Measurements from ENCODE around the gene TTLL7.

TTLL7 gene

DNA sequence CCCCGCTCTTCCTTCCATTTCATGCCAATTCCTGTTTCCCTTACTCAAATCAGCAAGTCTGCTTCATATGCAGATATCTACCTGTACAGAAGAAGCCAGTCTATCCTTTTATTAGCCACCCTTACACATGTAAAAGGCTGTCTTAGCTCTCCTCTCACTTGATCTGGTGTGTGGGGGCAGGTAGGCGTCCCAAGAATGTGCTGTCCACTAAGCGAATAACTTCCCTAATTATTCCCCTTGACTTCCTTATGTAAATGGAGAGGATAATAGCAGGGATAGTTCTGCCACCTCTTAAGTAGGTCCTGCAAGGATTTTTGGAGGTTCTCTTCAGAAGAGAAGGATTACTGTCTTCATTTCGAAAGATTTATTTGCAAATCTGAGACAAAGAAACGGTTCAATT is 160.4 kb downstream of the TTLL7 start:
- no peak for DNase-seq (ENCODE audit: low read depth, low spot score)
- no peak overlapping the region for H3K27ac ChIP-seq

DNA sequence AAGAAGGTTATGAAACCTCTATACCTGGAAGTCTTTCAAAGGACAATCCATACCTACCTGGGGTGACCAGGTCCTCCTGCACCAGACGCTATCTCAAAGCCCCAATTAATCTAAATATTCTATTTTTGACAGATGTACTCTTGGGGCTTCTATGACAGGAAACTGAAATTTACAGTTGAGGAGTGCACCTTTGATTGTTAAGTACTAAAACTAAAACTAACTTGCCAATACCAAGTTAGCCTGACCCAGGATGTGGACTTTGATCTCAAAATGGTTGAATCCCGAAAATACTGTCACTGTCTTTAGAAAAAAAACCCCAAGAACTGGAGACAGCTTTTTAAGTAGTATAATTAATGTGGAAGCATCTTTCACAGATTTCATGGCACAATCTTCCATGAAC is 162.4 kb downstream of the TTLL7 start:
- DNase-seq (ENCODE audit: low read depth, low spot score), result no peak
- H3K27ac ChIP-seq, result no peak overlapping the region

DNA sequence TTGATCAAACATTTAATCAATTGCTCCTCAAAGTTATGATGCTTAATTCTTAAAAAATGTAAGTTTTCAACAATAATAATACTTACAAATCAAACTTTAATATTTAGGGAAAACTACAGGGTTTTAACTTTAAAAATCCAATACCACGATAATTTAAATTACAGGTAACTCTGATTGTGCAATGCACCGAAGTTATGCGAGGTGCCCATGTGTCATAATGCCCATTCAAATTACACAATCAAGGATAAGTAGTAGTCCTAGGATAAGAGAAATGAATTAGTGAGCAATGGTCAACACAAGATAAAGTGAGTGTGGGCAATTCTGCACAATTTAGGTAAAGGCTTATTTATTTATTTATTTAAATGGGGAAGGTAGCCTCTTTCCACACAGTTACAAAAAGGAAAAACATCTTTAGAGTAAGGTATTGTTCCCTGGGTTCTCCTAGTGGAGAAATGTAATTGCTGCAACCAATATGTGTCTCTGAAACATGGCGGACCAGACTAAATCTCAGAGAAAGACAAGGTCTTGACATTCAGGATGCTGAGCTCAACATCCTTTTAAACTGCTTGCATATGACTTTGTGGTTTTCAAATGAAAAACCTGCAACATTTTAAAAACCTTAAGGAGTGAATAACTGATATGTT is 164.2 kb downstream of the TTLL7 start:
- H3K27ac ChIP-seq, result no peak overlapping the region
- DNase-seq (ENCODE audit: low read depth, low spot score), result no peak

DNA sequence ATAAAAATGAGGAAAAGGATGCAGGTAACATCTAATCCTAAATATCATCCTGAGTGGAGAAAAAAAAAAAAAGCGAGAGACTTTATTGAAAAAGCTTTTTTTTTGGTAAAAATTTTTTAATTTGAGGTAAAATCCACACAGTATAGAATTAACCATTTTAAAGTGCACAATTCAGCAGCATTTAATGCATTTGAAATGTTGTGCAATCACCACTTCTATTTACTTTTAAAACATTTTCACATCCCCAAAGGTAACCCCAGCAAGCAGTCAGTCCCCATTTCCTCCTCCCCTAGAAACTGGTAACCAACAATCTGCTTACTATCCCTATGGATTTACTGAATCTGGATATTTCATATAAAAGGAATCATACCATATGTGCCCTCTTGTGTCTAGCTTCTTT is 166.7 kb downstream of the TTLL7 start:
- H3K27ac ChIP-seq, result no peak overlapping the region
- DNase-seq (ENCODE audit: low read depth, low spot score), result no peak

- no peak overlapping the region for H3K27ac ChIP-seq
- DNase-seq (ENCODE audit: low read depth, low spot score), result no peak
Observed at GRCh38 chr1:83829106-83829505, 169.8 kb downstream of the TTLL7 start.

DNA sequence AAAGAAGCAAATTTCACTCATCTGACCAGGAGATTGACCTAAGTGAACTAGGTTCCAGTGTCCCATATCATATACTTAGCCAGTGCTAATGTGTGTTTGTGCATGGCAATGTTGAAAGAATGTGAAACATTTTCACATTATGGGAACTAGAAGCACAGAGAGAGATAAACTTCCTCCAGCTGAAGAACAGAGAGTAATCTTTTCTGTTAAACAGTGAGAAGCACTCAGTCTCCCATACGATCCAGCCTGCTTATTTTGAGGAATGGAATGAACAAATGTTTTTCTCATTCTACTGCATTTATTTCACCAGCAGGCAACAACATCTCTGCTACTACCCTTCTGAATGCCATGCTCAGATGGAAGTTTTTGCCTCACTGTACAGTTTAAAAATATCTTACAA is 170.5 kb downstream of the TTLL7 start:
- no peak for DNase-seq (ENCODE audit: low read depth, low spot score)
- no peak overlapping the region for H3K27ac ChIP-seq

- no peak for DNase-seq (ENCODE audit: low read depth, low spot score)
- no peak overlapping the region for H3K27ac ChIP-seq
Observed at GRCh38 chr1:83827741-83828140, 171.2 kb downstream of the TTLL7 start.

GRCh38 chr1:83822208-83822607 is 176.7 kb downstream of the TTLL7 start:
- H3K27ac ChIP-seq, result no peak overlapping the region
- DNase-seq (ENCODE audit: low read depth, low spot score), result no peak

DNA sequence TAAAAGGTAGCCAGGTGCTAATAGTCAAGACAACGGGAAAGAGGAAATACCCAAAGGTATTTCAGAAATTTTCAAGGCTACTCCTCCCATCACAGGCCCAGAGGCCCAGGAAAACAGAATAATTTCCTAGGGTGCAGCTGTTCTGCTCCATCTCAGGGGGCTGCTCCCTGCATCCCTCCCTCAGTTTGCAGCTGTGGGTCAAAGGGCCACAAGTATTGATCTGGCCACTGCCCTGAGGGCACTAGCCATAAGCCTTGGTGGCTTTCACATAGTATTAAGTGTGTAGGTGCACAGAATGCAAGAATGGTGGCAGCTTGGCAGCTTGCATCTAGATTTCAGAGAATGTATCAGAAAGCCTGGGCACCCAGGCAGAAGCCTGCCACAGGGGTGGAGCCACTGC is 179.5 kb downstream of the TTLL7 start:
- no peak for DNase-seq (ENCODE audit: low read depth, low spot score)
- no peak overlapping the region for H3K27ac ChIP-seq

- DNase-seq (ENCODE audit: low read depth, low spot score), result no peak
- H3K27ac ChIP-seq, result no peak overlapping the region
Observed at GRCh38 chr1:83818916-83819315, 180.0 kb downstream of the TTLL7 start.

DNA sequence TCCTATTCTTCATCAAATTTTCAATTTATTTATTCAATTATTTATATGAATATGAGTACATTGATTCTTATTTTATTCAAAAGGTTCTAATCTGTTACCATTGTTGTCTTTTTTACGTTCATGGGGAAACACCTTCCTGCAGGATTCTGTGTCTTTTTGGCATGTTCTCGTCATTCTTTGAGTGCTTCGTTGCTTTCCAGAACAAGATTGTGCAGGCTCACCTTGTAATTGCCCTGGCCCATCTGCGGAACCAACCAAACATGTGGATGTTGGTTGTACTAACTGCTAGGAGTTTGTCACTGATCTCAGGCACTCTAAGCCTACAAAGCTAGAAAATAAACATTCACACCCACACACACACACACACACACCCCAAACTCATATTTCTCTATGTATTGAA is 182.1 kb downstream of the TTLL7 start:
- H3K27ac ChIP-seq, result no peak overlapping the region
- DNase-seq (ENCODE audit: low read depth, low spot score), result no peak

GRCh38 chr1:83815330-83815729 is 183.6 kb downstream of the TTLL7 start:
- no peak for DNase-seq (ENCODE audit: low read depth, low spot score)
- no peak overlapping the region for H3K27ac ChIP-seq
